MM.1S (cell line): ENCODE measurements around the gene ZBTB46.

Experiments used
- DNase-seq: peaks from one replicate; pipeline ENCODE4 v3.0.0-alpha.2; 2015
- H2AFZ ChIP-seq: fragments of 300-600 bp; sonication (generic); 2 replicates; pipeline ENCODE4 v1.6.0; 2016; ENCODE audit warnings: antibody characterized with exemption, low read length
- H3F3A ChIP-seq: fragments of 300-600 bp; sonication (generic); 2 replicates; pipeline ENCODE4 v1.6.1; 2016; ENCODE audit warnings: mild to moderate bottlenecking, antibody characterized with exemption, low read length, moderate library complexity, mixed read lengths; ENCODE audit not compliant: insufficient read depth
- H3K27ac ChIP-seq: fragments of 300-600 bp; sonication (generic); 2 replicates; pipeline ENCODE4 v1.5.1; 2016; ENCODE audit warnings: mild to moderate bottlenecking, low read length
- H3K27me3 ChIP-seq: fragments of 300-600 bp; sonication (generic); replicated peaks from 2 replicates; pipeline ENCODE4 v1.6.0; 2016; ENCODE audit warnings: low read length; ENCODE audit not compliant: insufficient read depth
- H3K36me3 ChIP-seq: fragments of 300-600 bp; sonication (generic); replicated peaks from 2 replicates; pipeline ENCODE4 v1.6.1; 2016; ENCODE audit warnings: mild to moderate bottlenecking, low read length, mixed read lengths; ENCODE audit not compliant: insufficient read depth
- H3K4me1 ChIP-seq: fragments of 300-600 bp; sonication (generic); 2 replicates; pipeline ENCODE4 v1.6.1; 2016; ENCODE audit warnings: low read length, mixed read lengths
- H3K4me2 ChIP-seq: fragments of 300-600 bp; sonication (generic); 2 replicates; pipeline ENCODE4 v1.6.0; 2016; ENCODE audit warnings: low read depth, low read length
- H3K4me3 ChIP-seq: fragments of 300-600 bp; sonication (generic); 2 replicates; pipeline ENCODE4 v1.5.1; 2016; ENCODE audit warnings: low read length, mixed read lengths
- H3K79me2 ChIP-seq: fragments of 300-600 bp; sonication (generic); 2 replicates; pipeline ENCODE4 v1.6.1; 2016; ENCODE audit warnings: mixed run types, low read length, mixed read lengths
- H3K9ac ChIP-seq: fragments of 300-600 bp; sonication (generic); 2 replicates; pipeline ENCODE4 v1.6.1; 2016; ENCODE audit warnings: low read length, mixed read lengths
- H3K9me2 ChIP-seq: fragments of 300-600 bp; sonication (generic); replicated peaks from 2 replicates; pipeline ENCODE4 v1.6.1; 2016; ENCODE audit warnings: mild to moderate bottlenecking, low read length, mixed read lengths; ENCODE audit not compliant: insufficient read depth
- H3K9me3 ChIP-seq: fragments of 300-600 bp; sonication (generic); replicated peaks from 2 replicates; pipeline ENCODE4 v1.6.1; 2016; ENCODE audit warnings: mild to moderate bottlenecking, low read length, mixed read lengths; ENCODE audit not compliant: insufficient read depth
- H4K20me1 ChIP-seq: fragments of 300-600 bp; sonication (generic); 2 replicates; pipeline ENCODE4 v1.6.1; 2016; ENCODE audit warnings: mild to moderate bottlenecking, low read length, moderate library complexity, mixed read lengths; ENCODE audit not compliant: insufficient read depth
- CTCF ChIP-seq: fragments of 300-600 bp; sonication (generic); IDR thresholded peaks from 2 replicates; pipeline ENCODE4 v1.5.1; 2016; ENCODE audit warnings: antibody characterized with exemption, low read length, mixed read lengths
- EZH2 ChIP-seq: fragments of 300-600 bp; sonication (generic); optimal IDR thresholded peaks from 2 replicates; pipeline ENCODE3; 2017; ENCODE audit warnings: low read depth, mild to moderate bottlenecking, antibody characterized with exemption, low read length, mixed read lengths
- EZH2phosphoT487 ChIP-seq: fragments of 300-600 bp; sonication (generic); IDR thresholded peaks from 2 replicates; pipeline ENCODE4 v1.6.1; 2018; ENCODE audit warnings: antibody characterized with exemption, low read length

ZBTB46 gene

GRCh38 chr20:63741354-63741675 lies 89.7 kb downstream of the ZBTB46 start:
- no peak overlapping the region for H3K4me2 ChIP-seq
- no peaks in the 10 kb centered on the region for H3K9me2 ChIP-seq
- TF ChIP-seq EZH2 (no peak), EZH2phosphoT487 (no peak), CTCF (no peak)
- H3K27me3 ChIP-seq = no peaks in the 10 kb centered on the region
- H3K4me3 ChIP-seq = no peak overlapping the region
- no peak overlapping the region for H2AFZ ChIP-seq
- H3K79me2 ChIP-seq = peaks cover 24% of the 10 kb centered on the region
- no peaks in the 10 kb centered on the region for H3K9me3 ChIP-seq
- no peak for DNase-seq
- no peak overlapping the region for H3K27ac ChIP-seq
- H3K9ac ChIP-seq = no peak overlapping the region
- peaks cover 14% of the 10 kb centered on the region for H3F3A ChIP-seq
- H4K20me1 ChIP-seq = no peaks in the 10 kb centered on the region
- peaks cover under 1% of the 10 kb centered on the region; the same call in 1 of the 2 replicates for H3K4me1 ChIP-seq
- H3K36me3 ChIP-seq = no peaks in the 10 kb centered on the region

DNA sequence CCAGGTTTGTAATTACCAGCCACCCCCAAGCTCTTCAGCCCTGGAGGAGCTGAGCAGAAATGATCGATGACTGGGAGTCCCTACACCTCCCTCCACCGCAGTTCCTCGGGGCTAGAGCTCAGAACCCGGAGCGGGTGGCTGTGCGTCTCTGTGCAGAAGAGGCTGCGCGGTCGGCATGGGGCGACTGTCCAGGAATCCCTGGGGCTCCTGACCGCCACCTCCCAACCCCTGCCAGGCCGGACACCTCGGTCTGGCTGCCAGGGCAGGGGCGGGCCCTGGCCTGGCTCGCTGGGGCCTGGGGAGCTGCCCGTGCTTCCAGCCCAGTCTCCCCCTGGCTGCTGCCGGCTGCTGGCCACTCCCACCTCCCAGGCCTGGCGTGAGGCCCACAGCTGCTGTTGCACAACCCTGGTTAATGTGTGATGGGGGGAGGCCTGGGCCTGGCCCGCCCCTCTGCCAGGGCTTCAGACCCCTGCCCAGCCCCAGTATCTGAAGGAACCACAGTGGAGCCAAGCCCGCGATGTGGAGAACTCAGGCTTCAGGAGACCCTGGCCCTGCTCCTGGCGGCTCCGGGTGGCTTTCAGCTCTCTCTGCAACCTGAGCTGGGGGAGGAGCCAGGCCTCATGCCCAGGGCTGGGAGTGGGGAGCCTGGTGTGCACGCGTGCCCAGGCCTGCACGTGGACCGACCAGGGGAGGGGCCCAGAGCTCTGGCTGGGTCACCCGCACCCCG lies 90.3 kb downstream of the ZBTB46 start:
- no peaks in the 10 kb centered on the region for H3K9me3 ChIP-seq
- H2AFZ ChIP-seq = no peak overlapping the region
- H3K79me2 ChIP-seq = peaks cover 26% of the 10 kb centered on the region
- H3K4me1 ChIP-seq = peaks cover 5% of the 10 kb centered on the region
- no peak for TF ChIP-seq CTCF
- TF ChIP-seq EZH2phosphoT487 = no peak
- H4K20me1 ChIP-seq = no peaks in the 10 kb centered on the region
- no peak overlapping the region for H3K4me2 ChIP-seq
- H3K27ac ChIP-seq = no peak overlapping the region
- DNase-seq = no peak
- H3K9me2 ChIP-seq = no peaks in the 10 kb centered on the region
- H3K9ac ChIP-seq = no peak overlapping the region
- H3K36me3 ChIP-seq = no peaks in the 10 kb centered on the region
- H3F3A ChIP-seq = peaks cover 19% of the 10 kb centered on the region
- no peak overlapping the region for H3K4me3 ChIP-seq
- H3K27me3 ChIP-seq = no peaks in the 10 kb centered on the region

- no peaks in the 10 kb centered on the region for H3K9me2 ChIP-seq
- H3K4me3 ChIP-seq = no peak overlapping the region
- H3K9ac ChIP-seq = no peak overlapping the region
- H3K4me1 ChIP-seq = peaks cover 12% of the 10 kb centered on the region
- no peaks in the 10 kb centered on the region for H3K27me3 ChIP-seq
- H3K79me2 ChIP-seq = peaks cover 32% of the 10 kb centered on the region
- no peak overlapping the region for H2AFZ ChIP-seq
- no peaks in the 10 kb centered on the region for H4K20me1 ChIP-seq
- TF ChIP-seq CTCF = no peak
- TF ChIP-seq EZH2phosphoT487 = no peak
- TF ChIP-seq EZH2 = no peak
- H3K36me3 ChIP-seq = no peaks in the 10 kb centered on the region
- H3K27ac ChIP-seq = no peak overlapping the region
- no peak for DNase-seq
- H3K4me2 ChIP-seq = no peak overlapping the region
- H3F3A ChIP-seq = peaks cover 20% of the 10 kb centered on the region
- no peaks in the 10 kb centered on the region for H3K9me3 ChIP-seq
Observed at GRCh38 chr20:63740070-63740626, 90.9 kb downstream of the ZBTB46 start.
